GM10248 (cell line): ENCODE data around the gene ERAP2.
"Not testable (repeated sequence)": the region's sequence is repeated elsewhere in the genome, so short reads cannot be mapped to it uniquely, and the experiment has no call there.

ENCODE experiments used
- CTCF ChIA-PET: fragments of 300-600 bp; sonication (Branson Sonifier 250); formaldehyde crosslinking; extraction: SDS; loops from one replicate; lab custom pipeline; 2021; ENCODE audit warnings: antibody characterized with exemption; lab: Yijun Ruan, JAX
- POLR2A ChIA-PET: fragments of 350-650 bp; sonication (Branson Sonifier 250); formaldehyde crosslinking; extraction: SDS; loops from one replicate; lab custom pipeline; 2020; ENCODE audit warnings: antibody characterized with exemption; lab: Yijun Ruan, JAX
- DNase-seq: peaks from one replicate; pipeline ENCODE4 v3.0.0; 2012; ENCODE audit errors: extremely low spot score
- TF ChIP-seq, protein P1 (sequence below): IDR thresholded peaks from 2 replicates; pipeline ENCODE4 v1.5.1; 2012; ENCODE audit warnings: mild to moderate bottlenecking, low read depth; ENCODE audit errors: extremely low read depth, missing control alignments, control extremely low read depth

ERAP2 gene

DNA sequence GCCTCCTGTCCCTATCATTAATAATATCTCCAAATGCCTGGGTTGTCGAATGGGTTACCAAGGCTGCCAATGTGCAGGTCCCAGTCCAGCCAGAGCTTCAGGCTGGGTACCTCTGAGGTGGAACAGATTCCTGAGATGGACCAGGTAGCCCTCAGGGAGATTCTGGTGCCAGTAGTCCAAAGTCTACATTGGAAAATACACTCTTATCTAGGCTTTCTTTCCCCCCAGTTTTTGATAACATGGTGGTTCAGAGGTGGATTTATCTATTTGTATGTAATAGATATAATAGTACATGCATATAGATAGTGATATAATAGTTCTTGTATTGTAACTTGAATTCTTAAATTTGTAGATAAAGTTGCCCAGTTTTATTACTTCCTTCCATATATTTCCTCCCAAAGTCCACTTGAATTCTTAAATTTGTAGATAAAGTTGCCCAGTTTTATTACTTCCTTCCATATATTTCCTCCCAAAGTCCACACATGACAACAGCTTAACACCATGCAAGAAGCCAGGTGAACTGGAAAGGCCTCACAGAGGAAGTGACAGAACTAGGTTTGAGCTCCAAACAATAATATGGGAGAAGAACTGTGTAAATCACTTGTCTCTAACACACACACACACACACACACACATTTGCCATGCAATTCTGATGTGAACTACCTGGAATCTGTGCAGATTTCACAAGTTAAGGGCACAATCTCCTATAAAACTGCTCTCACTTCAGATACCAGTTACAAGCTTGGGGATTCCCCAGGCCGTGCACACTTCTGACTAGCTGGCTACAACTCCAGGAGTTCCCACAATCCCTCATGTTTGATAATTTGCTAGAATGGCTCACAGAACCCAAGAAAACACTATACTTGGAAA, 37.9 kb upstream of the ERAP2 start:
- TF ChIP-seq, protein P1, sequence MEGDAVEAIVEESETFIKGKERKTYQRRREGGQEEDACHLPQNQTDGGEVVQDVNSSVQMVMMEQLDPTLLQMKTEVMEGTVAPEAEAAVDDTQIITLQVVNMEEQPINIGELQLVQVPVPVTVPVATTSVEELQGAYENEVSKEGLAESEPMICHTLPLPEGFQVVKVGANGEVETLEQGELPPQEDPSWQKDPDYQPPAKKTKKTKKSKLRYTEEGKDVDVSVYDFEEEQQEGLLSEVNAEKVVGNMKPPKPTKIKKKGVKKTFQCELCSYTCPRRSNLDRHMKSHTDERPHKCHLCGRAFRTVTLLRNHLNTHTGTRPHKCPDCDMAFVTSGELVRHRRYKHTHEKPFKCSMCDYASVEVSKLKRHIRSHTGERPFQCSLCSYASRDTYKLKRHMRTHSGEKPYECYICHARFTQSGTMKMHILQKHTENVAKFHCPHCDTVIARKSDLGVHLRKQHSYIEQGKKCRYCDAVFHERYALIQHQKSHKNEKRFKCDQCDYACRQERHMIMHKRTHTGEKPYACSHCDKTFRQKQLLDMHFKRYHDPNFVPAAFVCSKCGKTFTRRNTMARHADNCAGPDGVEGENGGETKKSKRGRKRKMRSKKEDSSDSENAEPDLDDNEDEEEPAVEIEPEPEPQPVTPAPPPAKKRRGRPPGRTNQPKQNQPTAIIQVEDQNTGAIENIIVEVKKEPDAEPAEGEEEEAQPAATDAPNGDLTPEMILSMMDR = no peak
- POLR2A ChIA-PET = no interaction called here
- DNase-seq = no peak
- CTCF ChIA-PET = interaction anchor here (0.7 to 2.6 kb wide), 9 partner anchors 8 to 323 kb away, joined by 3 to 12 read pairs (median 4); partner anchors contain the start of genes ERAP1 and LIX1

DNA sequence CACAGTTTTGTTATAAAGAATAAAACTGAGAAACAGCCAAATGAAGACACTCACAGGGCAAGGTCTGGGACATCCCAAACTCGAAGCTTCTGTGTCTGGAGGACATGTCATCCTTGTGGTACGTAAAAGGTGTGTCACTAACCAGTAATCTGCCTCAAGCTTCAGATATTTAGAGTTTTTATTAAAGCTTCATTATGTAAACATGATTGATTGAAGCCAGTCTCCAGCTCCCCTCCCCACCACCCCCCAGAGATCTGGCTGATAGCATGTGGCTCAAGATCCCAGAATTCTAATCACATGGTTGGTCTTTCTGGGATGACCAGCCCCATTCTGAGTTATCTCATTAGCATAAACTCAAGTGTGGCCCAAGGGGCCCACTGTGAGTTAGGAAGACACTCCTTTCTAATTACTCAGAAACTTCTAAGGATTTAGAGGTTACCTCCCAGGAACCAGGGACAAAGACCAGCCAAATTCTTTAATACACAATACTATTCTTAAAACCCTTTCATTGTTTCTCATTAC, 37.2 kb upstream of the ERAP2 start:
- CTCF ChIA-PET = interaction anchor here (0.7 to 2.6 kb wide), 7 partner anchors 9 to 304 kb away, joined by 3 to 12 read pairs (median 4); partner anchors contain the start of genes ERAP1 and LIX1
- TF ChIP-seq, protein P1 = no peak
- no peak for DNase-seq
- POLR2A ChIA-PET = no interaction called here

DNA sequence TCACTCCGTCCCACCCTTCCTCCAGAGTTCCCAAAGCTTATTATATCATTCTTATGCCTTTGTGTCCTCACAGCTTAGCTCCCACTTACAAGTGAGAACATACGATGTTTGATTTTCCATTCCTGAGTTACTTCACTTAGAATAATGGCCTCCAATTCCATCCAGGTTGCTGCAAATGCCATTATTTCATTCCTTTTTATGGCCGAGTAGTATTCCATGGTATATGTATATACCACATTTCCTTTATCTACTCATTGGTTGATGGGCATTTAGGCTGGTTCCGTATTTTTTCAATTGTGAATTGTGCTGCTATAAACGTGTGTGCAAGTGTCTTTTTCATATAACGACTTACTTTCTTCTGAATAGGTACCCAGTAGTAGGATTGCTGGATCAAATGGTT, 34.4 kb upstream of the ERAP2 start:
- DNase-seq, POLR2A ChIA-PET: not testable (repeated sequence)
- CTCF ChIA-PET = interaction anchor here (1.1 kb wide), 1 partner anchor 32 kb away, joined by 3 read pairs; no protein-coding TSS in a partner anchor

DNA sequence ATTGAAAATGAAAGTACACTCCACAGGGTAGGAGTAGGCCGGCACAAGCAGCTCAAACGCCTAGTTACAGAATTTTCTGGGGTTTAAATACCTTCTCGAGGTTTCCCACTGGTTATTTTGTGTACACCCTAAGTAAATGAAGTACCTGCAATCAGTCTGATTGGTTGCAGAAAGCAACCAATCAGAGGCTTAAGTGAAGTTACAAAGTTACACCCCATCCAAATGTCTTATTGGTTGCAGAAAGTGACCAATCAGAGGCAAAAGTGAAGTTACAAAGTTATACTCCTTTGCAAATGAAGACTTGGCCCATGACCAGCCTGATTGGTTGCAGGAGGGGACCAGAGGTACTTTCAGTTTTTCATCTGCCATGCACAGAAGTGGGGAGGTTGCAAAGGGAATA, 33.2 kb upstream of the ERAP2 start:
- TF ChIP-seq, protein P1 = no peak
- CTCF ChIA-PET = interaction anchor here (0.8 to 1.6 kb wide), 3 partner anchors 14 to 168 kb away, joined by 3 to 5 read pairs (median 3); no protein-coding TSS in a partner anchor

DNA sequence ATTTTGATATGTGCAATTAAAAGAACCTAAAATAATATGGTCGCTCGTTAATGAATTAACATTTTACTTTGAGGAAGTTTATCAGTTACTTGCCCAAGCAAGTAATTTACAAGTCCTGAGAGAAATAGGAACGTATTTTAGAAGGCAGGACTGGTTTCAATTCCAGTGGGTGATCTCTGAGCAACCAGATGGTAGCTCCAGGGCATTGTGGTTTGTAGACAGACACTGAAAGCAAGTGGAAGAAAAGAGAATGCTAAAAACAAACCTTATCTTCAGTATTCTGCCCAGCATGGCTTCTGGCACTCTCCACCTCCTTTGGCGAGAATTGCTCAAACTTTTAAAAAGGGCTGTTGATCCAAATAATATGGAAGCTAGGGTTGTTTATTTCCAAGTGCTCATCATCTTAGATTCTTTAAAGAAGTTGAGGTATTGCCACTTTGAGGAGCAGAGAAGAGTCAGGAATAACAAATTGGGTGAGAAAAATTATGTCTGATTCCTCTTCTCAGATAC, 31.8 kb upstream of the ERAP2 start:
- POLR2A ChIA-PET = no interaction called here
- DNase-seq = no peak
- TF ChIP-seq, protein P1 = no peak
- CTCF ChIA-PET = interaction anchor here (1.1 to 1.6 kb wide), 2 partner anchors 24 to 28 kb away, joined by 3 to 5 read pairs; no protein-coding TSS in a partner anchor

More for the DNA sequence above, 33.2 kb upstream of the ERAP2 start:
- DNase-seq = no peak
- POLR2A ChIA-PET = no interaction called here

DNA sequence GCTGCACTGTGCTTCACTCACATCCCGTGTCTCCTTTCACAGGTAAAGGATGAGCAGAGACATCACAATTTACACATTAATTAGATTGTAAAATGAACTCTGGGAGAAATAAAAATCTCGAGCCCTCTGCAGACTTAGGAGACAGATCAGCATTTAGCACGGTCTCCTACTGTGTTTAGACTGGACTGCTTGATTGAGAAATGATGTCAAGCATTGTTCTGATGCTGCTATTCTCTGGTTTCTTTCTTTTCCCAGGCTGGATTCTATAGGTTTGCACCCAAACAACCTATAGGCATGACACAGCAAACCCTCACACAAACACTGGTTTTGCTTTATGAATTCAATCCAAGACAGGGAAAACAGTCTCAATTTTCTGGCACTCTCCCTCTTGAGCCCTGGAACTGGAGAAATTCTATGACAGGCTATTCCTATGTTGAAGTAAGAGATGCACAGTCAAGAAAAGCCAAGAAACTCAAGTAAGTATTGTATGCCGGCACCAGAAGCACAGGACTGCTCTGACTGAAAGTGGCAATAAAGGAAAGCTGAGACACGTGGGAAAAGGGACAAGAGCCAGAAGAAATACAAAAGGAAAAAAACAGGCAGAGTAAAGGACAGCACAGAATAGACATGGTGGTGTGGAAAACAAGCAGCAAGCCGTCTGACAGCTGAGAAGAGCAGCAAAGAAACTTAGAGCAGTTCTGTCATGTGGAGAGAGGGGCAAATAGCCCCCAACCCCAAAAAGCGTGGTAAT, 24.8 kb upstream of the ERAP2 start:
- ChIA-PET CTCF (no interaction called here), POLR2A (no interaction called here)
- DNase-seq = no peak
- TF ChIP-seq, protein P1 = no peak
